Spleen (tissue), 11 donors: ENCODE measurements around the gene CCDC149. TPM values are rescaled to one million over a fixed set of nuclear protein-coding genes. Genes with fewer than 3 reads are reported as not detected.

Experiments used
- DNase-seq: peaks from one replicate; pipeline ENCODE4 v3.0.0-alpha.2; 2020
- H3K27ac ChIP-seq, 8 donors: fragments of 200-600 bp; sonication (generic) in 7 of 8; 1 replicate in 4 of 8; 2 replicates in 4 of 8; pipeline versions ENCODE4 v1.5.0 to v1.8.0; 2016 to 2021; ENCODE audit warnings: inconsistent platforms in 4 of 8, mild to moderate bottlenecking in 4 of 8, moderate library complexity in 1 of 8
- H3K27me3 ChIP-seq, 7 donors: fragments of 200-600 bp; sonication (generic) in 6 of 7; replicated peaks in 1 of 7; 1 replicate in 4 of 7; 2 replicates in 3 of 7; pipeline versions ENCODE4 v1.5.0 to v1.8.0; 2016 to 2021; ENCODE audit warnings: inconsistent platforms in 3 of 7, mild to moderate bottlenecking in 1 of 7
- H3K36me3 ChIP-seq, 6 donors: fragments of 200-600 bp; sonication (generic) in 5 of 6; 1 replicate in 4 of 6; 2 replicates in 2 of 6; pipeline versions ENCODE4 v1.5.0 to v1.8.0; 2016 to 2021; ENCODE audit warnings: inconsistent platforms in 2 of 6
- H3K4me1 ChIP-seq, 6 donors: fragments of 200-600 bp; sonication (generic) in 5 of 6; 1 replicate in 3 of 6; 2 replicates in 3 of 6; pipeline versions ENCODE4 v1.5.0 to v1.8.0; 2016 to 2021; ENCODE audit warnings: inconsistent platforms in 3 of 6
- H3K4me3 ChIP-seq, 8 donors: fragments of 200-600 bp; sonication (generic) in 7 of 8; 1 replicate in 4 of 8; 2 replicates in 4 of 8; pipeline versions ENCODE4 v1.5.0 to v1.8.0; 2016 to 2021; ENCODE audit warnings: inconsistent platforms in 4 of 8, mild to moderate bottlenecking in 4 of 8, moderate library complexity in 2 of 8
- H3K9me3 ChIP-seq, 8 donors: fragments of 200-600 bp; sonication (generic) in 7 of 8; 1 replicate in 4 of 8; 2 replicates in 4 of 8; pipeline versions ENCODE4 v1.5.0 to v1.8.0; 2016 to 2021; ENCODE audit warnings: inconsistent platforms in 4 of 8
- POLR2A ChIP-seq, 3 donors: fragments of 450-650 bp; IDR thresholded peaks; one replicate each; pipeline ENCODE4 v1.5.1; 2017; ENCODE audit warnings: antibody characterized with exemption in 3 of 3, mild to moderate bottlenecking in 1 of 3
- POLR2AphosphoS5 ChIP-seq, 3 donors: sonication (generic); formaldehyde crosslinking; IDR thresholded peaks; one replicate each; pipeline ENCODE4 v1.5.1; 2017; ENCODE audit warnings: antibody characterized with exemption in 3 of 3
- WGBS, 5 donors: extraction: QIAGEN DNeasy Blood & Tissue Kit in 3 of 5; methylation state at CpG; one replicate each; pipeline versions ENCODE4 v1.1.5 to v1.1.7; 2013 to 2018; 5-methylcytosine and 5-hydroxymethylcytosine counted together
- intact Hi-C: fragments of 100-400 bp; cut with DNase I; formaldehyde crosslinking; loops from one replicate; pipeline ENCODE4 v1.15.0; 2023; ENCODE audit warnings: low total_unique reads
- polyA plus RNA-seq, 3 donors: library from polyadenylated mRNA; stranded (reverse); fragments of 200-250 nt; gene quantifications; one replicate each; pipeline ENCODE4 v1.2.1, GENCODE V29; 2013
- total RNA-seq, 7 donors: library from RNA; depleted of rRNA in 3 of 7; stranded (reverse); fragments of >200 nt in 3 of 7; fragmentation: NEBNext Ultra II Directional in 4 of 7; extraction: Animal tissue kit (Norgen Biotek cat#: 25700) in 4 of 7; gene quantifications; one replicate each; pipeline versions ENCODE4 v1.1.0 to v1.2.1, GENCODE V29; 2016 to 2021
- TF ChIP-seq, protein P1 (sequence below), 11 experiments: fragments of 200-600 bp in 7 of 11; fragments of 450-650 bp in 4 of 11; sonication (generic) in 4 of 11; IDR thresholded peaks in 8 of 11; conservative IDR thresholded peaks in 3 of 11; 1 replicate in 7 of 11; 2 replicates in 4 of 11; pipeline versions ENCODE4 v1.4.0 to v1.8.0; 2016 to 2021; ENCODE audit warnings: antibody characterized with exemption in 11 of 11, inconsistent platforms in 4 of 11, mild to moderate bottlenecking in 1 of 11
- donor health status: healthy with polysubstance abuse.
- donor health status: DM: no; HTN: no; CAD: no; lungs with moderate emphysema.
- donor health status: DM: no; HTN: no; CAD: no.
- donor health status: Bipolar disorder and iron deficiency.
- donor health status: healthy.
- donor health status: DM: no; HTN: no; CAD: no.
- donor health status: DM: yes; HTN: yes; CAD: no.

Gene CCDC149
- total and polyA plus RNA-seq, 10 donors = 1.9 to 16.0 (median 9.8) TPM

- 86 to 90% (median 88%) methylated on average over 6 of the region's 6 CpGs for WGBS, 5 donors
- H3K36me3 ChIP-seq = peaks cover 0 to 3% (median 0%) of the 10 kb centered on the region in 6 donors
- H3K27ac ChIP-seq = no peak overlapping the region
- H3K4me3 ChIP-seq = no peak overlapping the region
- peaks cover 0 to 52% (median 19%) of the 10 kb centered on the region in 7 donors for H3K27me3 ChIP-seq
- intact Hi-C loops = no loop called here
- no peaks in the 10 kb centered on the region for H3K9me3 ChIP-seq
- peaks cover 0 to 20% (median 3%) of the 10 kb centered on the region in 6 donors for H3K4me1 ChIP-seq
- TF ChIP-seq POLR2A (IDR thresholded peaks at IDR 0.05) (no peak), POLR2AphosphoS5 (IDR thresholded peaks at IDR 0.05) (no peak)
- TF ChIP-seq, protein P1, sequence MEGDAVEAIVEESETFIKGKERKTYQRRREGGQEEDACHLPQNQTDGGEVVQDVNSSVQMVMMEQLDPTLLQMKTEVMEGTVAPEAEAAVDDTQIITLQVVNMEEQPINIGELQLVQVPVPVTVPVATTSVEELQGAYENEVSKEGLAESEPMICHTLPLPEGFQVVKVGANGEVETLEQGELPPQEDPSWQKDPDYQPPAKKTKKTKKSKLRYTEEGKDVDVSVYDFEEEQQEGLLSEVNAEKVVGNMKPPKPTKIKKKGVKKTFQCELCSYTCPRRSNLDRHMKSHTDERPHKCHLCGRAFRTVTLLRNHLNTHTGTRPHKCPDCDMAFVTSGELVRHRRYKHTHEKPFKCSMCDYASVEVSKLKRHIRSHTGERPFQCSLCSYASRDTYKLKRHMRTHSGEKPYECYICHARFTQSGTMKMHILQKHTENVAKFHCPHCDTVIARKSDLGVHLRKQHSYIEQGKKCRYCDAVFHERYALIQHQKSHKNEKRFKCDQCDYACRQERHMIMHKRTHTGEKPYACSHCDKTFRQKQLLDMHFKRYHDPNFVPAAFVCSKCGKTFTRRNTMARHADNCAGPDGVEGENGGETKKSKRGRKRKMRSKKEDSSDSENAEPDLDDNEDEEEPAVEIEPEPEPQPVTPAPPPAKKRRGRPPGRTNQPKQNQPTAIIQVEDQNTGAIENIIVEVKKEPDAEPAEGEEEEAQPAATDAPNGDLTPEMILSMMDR (IDR thresholded peaks at IDR 0.05 in 8 of 11, conservative IDR thresholded peaks at IDR 0.05 in 3 of 11) = no peak
- DNase-seq = no peak
These were observed 110.2 kb downstream of the CCDC149 start for GRCh38 chr4:24802648-24803047.

- H3K4me1 ChIP-seq = peaks cover 0 to 20% (median 3%) of the 10 kb centered on the region in 6 donors
- H3K9me3 ChIP-seq = no peaks in the 10 kb centered on the region
- H3K36me3 ChIP-seq = no peaks in the 10 kb centered on the region
- peak overlapping the region in 1 of 8 donors; percentile 38 for H3K4me3 ChIP-seq
- no peak for DNase-seq
- TF ChIP-seq POLR2A (IDR thresholded peaks at IDR 0.05) = no peak
- no peak for TF ChIP-seq POLR2AphosphoS5 (IDR thresholded peaks at IDR 0.05)
- TF ChIP-seq, protein P1 (IDR thresholded peaks at IDR 0.05 in 8 of 11, conservative IDR thresholded peaks at IDR 0.05 in 3 of 11) = no peak
- intact Hi-C loops = no loop called here
- peaks cover 0 to 63% (median 19%) of the 10 kb centered on the region in 7 donors for H3K27me3 ChIP-seq
- WGBS, 5 donors = 77 to 83% (median 82%) methylated on average over 10 of the region's 10 CpGs
- no peak overlapping the region for H3K27ac ChIP-seq
These were observed 111.5 kb downstream of the CCDC149 start for GRCh38 chr4:24801136-24801855.

DNA sequence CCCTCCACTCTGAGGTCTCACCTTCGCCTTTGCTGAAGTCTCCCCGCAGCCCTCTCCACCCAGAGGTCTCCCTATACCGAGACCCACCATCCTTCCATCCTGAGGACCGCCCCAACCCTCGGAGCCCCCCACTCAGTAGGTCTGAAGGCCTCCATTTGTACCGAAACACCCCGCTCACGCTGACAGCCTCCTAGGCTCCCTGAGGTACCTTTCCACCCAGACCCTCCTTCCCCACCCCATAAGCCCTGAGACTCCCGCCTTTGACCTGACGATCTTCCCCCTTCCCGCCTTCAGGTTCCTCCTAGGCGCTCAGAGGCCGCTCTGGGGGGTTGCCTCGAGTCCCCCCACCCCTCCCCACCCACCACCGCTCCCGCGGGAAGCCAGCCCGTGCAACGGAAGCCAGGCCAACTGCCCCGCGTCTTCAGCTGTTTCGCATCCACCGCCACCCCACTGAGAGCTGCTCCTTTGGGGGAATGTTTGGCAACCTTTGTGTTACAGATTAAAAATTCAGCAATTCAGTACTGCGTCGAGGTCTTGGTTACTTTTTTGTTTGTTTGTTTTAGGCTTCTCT is 112.4 kb downstream of the CCDC149 start:
- Histone ChIP-seq H3K4me1 (peaks cover 0 to 22% (median 3%) of the 10 kb centered on the region in 6 donors), H3K36me3 (no peaks in the 10 kb centered on the region), H3K27me3 (peaks cover 0 to 69% (median 19%) of the 10 kb centered on the region in 7 donors), H3K4me3 (peak overlapping the region in 6 of 8 donors; percentile 7 to 58 (median 24)), H3K9me3 (no peaks in the 10 kb centered on the region), H3K27ac (no peak overlapping the region)
- intact Hi-C loops = no loop called here
- DNase-seq = no peak
- WGBS, 5 donors = 6 to 9% (median 6%) methylated on average over 21 to 25 of the region's 25 CpGs
- TF ChIP-seq POLR2AphosphoS5 (IDR thresholded peaks at IDR 0.05) (no peak), POLR2A (IDR thresholded peaks at IDR 0.05) (no peak)
- TF ChIP-seq, protein P1 (IDR thresholded peaks at IDR 0.05 in 8 of 11, conservative IDR thresholded peaks at IDR 0.05 in 3 of 11) = no peak
